HEK293 (cell line): ENCODE measurements around the gene FBXO36.

Experiments used
- CTCF ChIA-PET: fragments of 350-600 bp; formaldehyde crosslinking; extraction: SDS; loops from one replicate; lab custom pipeline; 2021; ENCODE audit warnings: antibody characterized with exemption; lab: Yijun Ruan, JAX
- POLR2A ChIA-PET: fragments of 300-600 bp; formaldehyde crosslinking; extraction: SDS; loops from one replicate; lab custom pipeline; 2020; ENCODE audit warnings: antibody characterized with exemption, inconsistent platforms; lab: Yijun Ruan, JAX
- H3K27ac ChIP-seq: fragments of 200-500 bp; sonication (Bioruptor generic); 2 replicates; pipeline ENCODE4 v1.5.1; 2014; ENCODE audit warnings: low read depth, low read length, control low read depth, inconsistent platforms; ENCODE audit errors: extremely low read depth
- H3K36me3 ChIP-seq, 2 experiments: fragments of 200-500 bp in 1 of 2; sonication (Bioruptor generic) in 1 of 2; 1 replicate in 1 of 2; 2 replicates in 1 of 2; pipeline ENCODE4 v1.5.1; 2014 to 2017; ENCODE audit warnings: inconsistent platforms in 2 of 2, low read length in 2 of 2; ENCODE audit not compliant: control insufficient read depth in 2 of 2, insufficient read depth in 1 of 2
- H3K4me1 ChIP-seq: fragments of 200-500 bp; sonication (Bioruptor generic); 2 replicates; pipeline ENCODE4 v1.5.1; 2014; ENCODE audit warnings: mild to moderate bottlenecking, low read length, inconsistent platforms; ENCODE audit not compliant: control insufficient read depth, insufficient read depth
- H3K4me3 ChIP-seq: 2 replicates; pipeline ENCODE4 v1.5.1; 2011; ENCODE audit warnings: low read depth, mild to moderate bottlenecking, control low read depth, low read length, moderate library complexity
- H3K9me3 ChIP-seq: fragments of 200-500 bp; sonication (Bioruptor generic); 2 replicates; pipeline ENCODE4 v1.5.1; 2014; ENCODE audit warnings: low read depth, low read length, inconsistent platforms; ENCODE audit not compliant: control insufficient read depth, insufficient read depth
- BCL11A ChIP-seq: fragments of 450-650 bp; formaldehyde crosslinking; IDR thresholded peaks from 2 replicates; pipeline ENCODE4 v1.5.1; 2016; ENCODE audit warnings: low read depth, missing biosample characterization, missing genetic modification characterization
- BCL6B ChIP-seq: fragments of 450-650 bp; formaldehyde crosslinking; IDR thresholded peaks from 2 replicates; pipeline ENCODE4 v1.5.1; 2017; ENCODE audit warnings: missing biosample characterization, missing genetic modification characterization
- GLIS2 ChIP-seq: fragments of 450-650 bp; formaldehyde crosslinking; IDR thresholded peaks from 2 replicates; pipeline ENCODE4 v1.5.1; 2016; ENCODE audit warnings: missing biosample characterization, missing genetic modification characterization
- HOXD13 ChIP-seq: sonication (generic); formaldehyde crosslinking; IDR thresholded peaks from 2 replicates; pipeline ENCODE4 v1.8.0; 2022; ENCODE audit warnings: missing genetic modification reagents, borderline replicate concordance
- MZF1 ChIP-seq: fragments of 450-650 bp; formaldehyde crosslinking; IDR thresholded peaks from 2 replicates; pipeline ENCODE4 v1.5.1; 2017; ENCODE audit warnings: missing biosample characterization, missing genetic modification characterization, borderline replicate concordance
- SCRT1 ChIP-seq: fragments of 450-650 bp; formaldehyde crosslinking; IDR thresholded peaks from 2 replicates; pipeline ENCODE4 v1.5.1; 2016; ENCODE audit warnings: missing biosample characterization, missing genetic modification characterization, borderline replicate concordance
- SCRT2 ChIP-seq: fragments of 450-650 bp; formaldehyde crosslinking; IDR thresholded peaks from 2 replicates; pipeline ENCODE4 v1.5.1; 2016; ENCODE audit warnings: missing biosample characterization, missing genetic modification characterization
- SP2 ChIP-seq: fragments of 450-650 bp; formaldehyde crosslinking; IDR thresholded peaks from 2 replicates; pipeline ENCODE4 v1.5.1; 2016; ENCODE audit warnings: missing biosample characterization, missing genetic modification characterization
- YY1 ChIP-seq: fragments of 450-650 bp; formaldehyde crosslinking; IDR thresholded peaks from 2 replicates; pipeline ENCODE4 v1.5.1; 2018; ENCODE audit warnings: missing biosample characterization, missing genetic modification characterization
- ZNF292 ChIP-seq: fragments of 450-650 bp; formaldehyde crosslinking; IDR thresholded peaks from 2 replicates; pipeline ENCODE4 v1.5.1; 2016; ENCODE audit warnings: low read depth, missing biosample characterization, missing genetic modification characterization, borderline replicate concordance
- ZNF394 ChIP-seq: fragments of 450-650 bp; formaldehyde crosslinking; IDR thresholded peaks from 2 replicates; pipeline ENCODE4 v1.5.1; 2016; ENCODE audit warnings: missing biosample characterization, missing genetic modification characterization, mild to moderate bottlenecking, moderate library complexity, borderline replicate concordance
- ZNF501 ChIP-seq: fragments of 450-650 bp; formaldehyde crosslinking; IDR thresholded peaks from 2 replicates; pipeline ENCODE4 v1.5.1; 2016; ENCODE audit warnings: missing biosample characterization, missing genetic modification characterization
- ZNF529 ChIP-seq: fragments of 450-650 bp; formaldehyde crosslinking; IDR thresholded peaks from 2 replicates; pipeline ENCODE4 v1.5.1; 2017; ENCODE audit warnings: missing genetic modification characterization, missing biosample characterization; ENCODE audit not compliant: insufficient replicate concordance
- ZNF837 ChIP-seq: fragments of 450-650 bp; formaldehyde crosslinking; IDR thresholded peaks from 2 replicates; pipeline ENCODE4 v1.5.1; 2016; ENCODE audit warnings: missing biosample characterization, missing genetic modification characterization
- TF ChIP-seq, protein P1 (sequence below): fragments of 450-650 bp; formaldehyde crosslinking; IDR thresholded peaks from 2 replicates; pipeline ENCODE4 v1.5.1; 2016; ENCODE audit warnings: missing biosample characterization, missing genetic modification characterization
- TF ChIP-seq, protein P2 (sequence below): fragments of 450-650 bp; formaldehyde crosslinking; IDR thresholded peaks from 2 replicates; pipeline ENCODE4 v1.5.1; 2016; ENCODE audit warnings: missing biosample characterization, missing genetic modification characterization
- TF ChIP-seq, protein P3 (sequence below): fragments of 450-650 bp; formaldehyde crosslinking; IDR thresholded peaks from 2 replicates; pipeline ENCODE4 v1.5.0; 2017; ENCODE audit warnings: missing biosample characterization, missing genetic modification characterization, borderline replicate concordance
- TF ChIP-seq, protein P4 (sequence below): fragments of 450-650 bp; formaldehyde crosslinking; IDR thresholded peaks from 2 replicates; pipeline ENCODE4 v1.5.1; 2016; ENCODE audit warnings: missing biosample characterization, missing genetic modification characterization

Gene FBXO36

DNA sequence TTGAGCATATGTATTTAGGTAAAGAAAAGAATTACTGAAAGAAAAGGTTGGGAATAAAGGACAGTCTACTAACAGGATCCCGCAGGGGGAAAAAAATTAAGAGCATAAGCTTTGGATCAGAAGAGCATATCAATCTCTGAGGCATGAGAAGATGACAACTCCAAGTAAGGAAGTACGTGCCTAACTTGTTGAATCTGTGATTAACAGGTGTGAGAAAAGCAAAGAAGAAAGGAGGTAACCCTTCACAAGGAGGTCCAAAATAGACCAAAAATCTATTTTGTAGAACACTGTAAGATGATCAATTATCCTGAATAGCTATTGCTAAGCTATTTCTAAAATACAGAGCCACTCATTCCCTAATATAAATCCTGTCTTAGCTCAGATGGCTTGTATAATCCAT is 33.3 kb upstream of the FBXO36 start:
- no peak overlapping the region for H3K4me3 ChIP-seq
- TF ChIP-seq SCRT1 (tag by site-specific recombination) (peak; percentile 92), BCL11A (tag by site-specific recombination) (no peak), SP2 (tag by site-specific recombination) (no peak), SCRT2 (peak; percentile 91)

DNA sequence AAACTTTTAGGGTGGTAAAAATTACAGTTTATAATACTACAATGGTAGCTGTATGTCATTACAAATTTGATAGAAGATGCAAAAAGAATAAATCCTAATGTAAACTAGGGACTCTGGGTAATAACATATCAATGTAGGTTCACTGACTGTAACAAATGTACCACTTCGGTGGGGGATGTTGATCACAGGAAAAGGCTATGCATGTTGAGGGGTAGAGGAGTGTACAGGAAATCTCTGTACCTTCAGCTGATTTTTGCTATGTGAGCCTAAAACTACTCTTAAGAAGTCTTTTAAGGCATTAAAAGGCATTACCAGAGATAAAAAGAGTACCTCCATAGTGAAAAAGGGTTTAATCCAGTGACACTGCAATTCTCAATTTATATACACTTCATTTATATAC is 25.4 kb upstream of the FBXO36 start:
- Histone ChIP-seq H3K4me3 (no peak overlapping the region), H3K9me3 (no peaks in the 10 kb centered on the region), H3K4me1 (no peaks in the 10 kb centered on the region; the same call in 1 of the 2 replicates), H3K27ac (no peak overlapping the region), H3K36me3 (peaks cover 0 to 2% of the 10 kb centered on the region in 2 experiments; a peak in 2 of 3 replicates)
- POLR2A ChIA-PET, result no interaction called here
- CTCF ChIA-PET, result interaction anchor here (0.6 to 0.7 kb wide), 2 partner anchors 96 to 627 kb away, joined by 3 read pairs; no protein-coding TSS in a partner anchor
- TF ChIP-seq ZNF394 (tag by site-specific recombination), result no peak
- TF ChIP-seq SCRT2, result no peak
- TF ChIP-seq BCL6B (tag by site-specific recombination), result no peak
- TF ChIP-seq ZNF292 (tag by site-specific recombination), result no peak
- TF ChIP-seq, protein P1, sequence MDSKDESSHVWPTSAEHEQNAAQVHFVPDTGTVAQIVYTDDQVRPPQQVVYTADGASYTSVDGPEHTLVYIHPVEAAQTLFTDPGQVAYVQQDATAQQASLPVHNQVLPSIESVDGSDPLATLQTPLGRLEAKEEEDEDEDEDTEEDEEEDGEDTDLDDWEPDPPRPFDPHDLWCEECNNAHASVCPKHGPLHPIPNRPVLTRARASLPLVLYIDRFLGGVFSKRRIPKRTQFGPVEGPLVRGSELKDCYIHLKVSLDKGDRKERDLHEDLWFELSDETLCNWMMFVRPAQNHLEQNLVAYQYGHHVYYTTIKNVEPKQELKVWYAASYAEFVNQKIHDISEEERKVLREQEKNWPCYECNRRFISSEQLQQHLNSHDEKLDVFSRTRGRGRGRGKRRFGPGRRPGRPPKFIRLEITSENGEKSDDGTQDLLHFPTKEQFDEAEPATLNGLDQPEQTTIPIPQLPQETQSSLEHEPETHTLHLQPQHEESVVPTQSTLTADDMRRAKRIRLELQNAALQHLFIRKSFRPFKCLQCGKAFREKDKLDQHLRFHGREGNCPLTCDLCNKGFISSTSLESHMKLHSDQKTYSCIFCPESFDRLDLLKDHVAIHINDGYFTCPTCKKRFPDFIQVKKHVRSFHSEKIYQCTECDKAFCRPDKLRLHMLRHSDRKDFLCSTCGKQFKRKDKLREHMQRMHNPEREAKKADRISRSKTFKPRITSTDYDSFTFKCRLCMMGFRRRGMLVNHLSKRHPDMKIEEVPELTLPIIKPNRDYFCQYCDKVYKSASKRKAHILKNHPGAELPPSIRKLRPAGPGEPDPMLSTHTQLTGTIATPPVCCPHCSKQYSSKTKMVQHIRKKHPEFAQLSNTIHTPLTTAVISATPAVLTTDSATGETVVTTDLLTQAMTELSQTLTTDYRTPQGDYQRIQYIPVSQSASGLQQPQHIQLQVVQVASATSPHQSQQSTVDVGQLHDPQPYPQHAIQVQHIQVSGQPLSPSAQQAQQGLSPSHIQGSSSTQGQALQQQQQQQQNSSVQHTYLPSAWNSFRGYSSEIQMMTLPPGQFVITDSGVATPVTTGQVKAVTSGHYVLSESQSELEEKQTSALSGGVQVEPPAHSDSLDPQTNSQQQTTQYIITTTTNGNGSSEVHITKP (tag by site-specific recombination), result no peak
- no peak for TF ChIP-seq ZNF501 (tag by site-specific recombination)
- TF ChIP-seq, protein P2, sequence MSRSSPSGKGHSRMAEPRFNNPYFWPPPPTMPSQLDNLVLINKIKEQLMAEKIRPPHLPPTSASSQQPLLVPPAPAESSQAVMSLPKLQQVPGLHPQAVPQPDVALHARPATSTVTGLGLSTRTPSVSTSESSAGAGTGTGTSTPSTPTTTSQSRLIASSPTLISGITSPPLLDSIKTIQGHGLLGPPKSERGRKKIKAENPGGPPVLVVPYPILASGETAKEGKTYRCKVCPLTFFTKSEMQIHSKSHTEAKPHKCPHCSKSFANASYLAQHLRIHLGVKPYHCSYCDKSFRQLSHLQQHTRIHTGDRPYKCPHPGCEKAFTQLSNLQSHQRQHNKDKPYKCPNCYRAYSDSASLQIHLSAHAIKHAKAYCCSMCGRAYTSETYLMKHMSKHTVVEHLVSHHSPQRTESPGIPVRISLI, result no peak
- TF ChIP-seq HOXD13, result no peak
- TF ChIP-seq YY1 (tag by site-specific recombination), result no peak
- no peak for TF ChIP-seq GLIS2 (tag by site-specific recombination)
- no peak for TF ChIP-seq MZF1 (tag by site-specific recombination)
- TF ChIP-seq ZNF529 (tag by site-specific recombination), result no peak
- TF ChIP-seq, protein P3, sequence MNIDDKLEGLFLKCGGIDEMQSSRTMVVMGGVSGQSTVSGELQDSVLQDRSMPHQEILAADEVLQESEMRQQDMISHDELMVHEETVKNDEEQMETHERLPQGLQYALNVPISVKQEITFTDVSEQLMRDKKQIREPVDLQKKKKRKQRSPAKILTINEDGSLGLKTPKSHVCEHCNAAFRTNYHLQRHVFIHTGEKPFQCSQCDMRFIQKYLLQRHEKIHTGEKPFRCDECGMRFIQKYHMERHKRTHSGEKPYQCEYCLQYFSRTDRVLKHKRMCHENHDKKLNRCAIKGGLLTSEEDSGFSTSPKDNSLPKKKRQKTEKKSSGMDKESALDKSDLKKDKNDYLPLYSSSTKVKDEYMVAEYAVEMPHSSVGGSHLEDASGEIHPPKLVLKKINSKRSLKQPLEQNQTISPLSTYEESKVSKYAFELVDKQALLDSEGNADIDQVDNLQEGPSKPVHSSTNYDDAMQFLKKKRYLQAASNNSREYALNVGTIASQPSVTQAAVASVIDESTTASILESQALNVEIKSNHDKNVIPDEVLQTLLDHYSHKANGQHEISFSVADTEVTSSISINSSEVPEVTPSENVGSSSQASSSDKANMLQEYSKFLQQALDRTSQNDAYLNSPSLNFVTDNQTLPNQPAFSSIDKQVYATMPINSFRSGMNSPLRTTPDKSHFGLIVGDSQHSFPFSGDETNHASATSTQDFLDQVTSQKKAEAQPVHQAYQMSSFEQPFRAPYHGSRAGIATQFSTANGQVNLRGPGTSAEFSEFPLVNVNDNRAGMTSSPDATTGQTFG, result no peak
- TF ChIP-seq, protein P4, sequence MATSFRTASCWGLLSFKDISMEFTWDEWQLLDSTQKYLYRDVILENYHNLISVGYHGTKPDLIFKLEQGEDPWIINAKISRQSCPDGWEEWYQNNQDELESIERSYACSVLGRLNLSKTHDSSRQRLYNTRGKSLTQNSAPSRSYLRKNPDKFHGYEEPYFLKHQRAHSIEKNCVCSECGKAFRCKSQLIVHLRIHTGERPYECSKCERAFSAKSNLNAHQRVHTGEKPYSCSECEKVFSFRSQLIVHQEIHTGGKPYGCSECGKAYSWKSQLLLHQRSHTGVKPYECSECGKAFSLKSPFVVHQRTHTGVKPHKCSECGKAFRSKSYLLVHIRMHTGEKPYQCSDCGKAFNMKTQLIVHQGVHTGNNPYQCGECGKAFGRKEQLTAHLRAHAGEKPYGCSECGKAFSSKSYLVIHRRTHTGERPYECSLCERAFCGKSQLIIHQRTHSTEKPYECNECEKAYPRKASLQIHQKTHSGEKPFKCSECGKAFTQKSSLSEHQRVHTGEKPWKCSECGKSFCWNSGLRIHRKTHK (tag by site-specific recombination), result no peak
- no peak for TF ChIP-seq SCRT1 (tag by site-specific recombination)
- TF ChIP-seq ZNF837, result no peak

More for the DNA sequence above, 33.3 kb upstream of the FBXO36 start:
- Histone ChIP-seq H3K9me3 (no peaks in the 10 kb centered on the region), H3K36me3 (peaks cover 0 to 5% of the 10 kb centered on the region in 2 experiments; a peak in 2 of 3 replicates), H3K4me1 (0 out of 2 replicates have a peak, but pooled peaks cover 2% of the 10 kb centered on the region), H3K27ac (no peak overlapping the region)
- ChIA-PET POLR2A (no interaction called here), CTCF (no interaction called here)
